GM13976 (cell line): ENCODE results near the gene UGT1A6.
"Not testable (repeated sequence)": the region's sequence is repeated elsewhere in the genome, so short reads cannot be mapped to it uniquely, and the experiment has no call there.

Experiments used
- DNase-seq: peaks from one replicate; pipeline ENCODE4 v3.0.0; 2012; ENCODE audit warnings: low spot score
- in situ Hi-C: fragments of 300-500 bp; cut with MboI; formaldehyde crosslinking; loops from one replicate; pipeline ENCODE4 v1.12.0; 2022; ENCODE audit warnings: low sequenced_read_pairs, mixed read lengths, inconsistent platforms; ENCODE audit not compliant: unreplicated experiment
- TF ChIP-seq, protein P1 (sequence below): IDR thresholded peaks from 2 replicates; pipeline ENCODE4 v1.5.1; 2012; ENCODE audit warnings: borderline replicate concordance, mild to moderate bottlenecking; ENCODE audit not compliant: insufficient read depth; ENCODE audit errors: extremely low read depth, missing control alignments, control extremely low read depth

UGT1A6 gene

DNA sequence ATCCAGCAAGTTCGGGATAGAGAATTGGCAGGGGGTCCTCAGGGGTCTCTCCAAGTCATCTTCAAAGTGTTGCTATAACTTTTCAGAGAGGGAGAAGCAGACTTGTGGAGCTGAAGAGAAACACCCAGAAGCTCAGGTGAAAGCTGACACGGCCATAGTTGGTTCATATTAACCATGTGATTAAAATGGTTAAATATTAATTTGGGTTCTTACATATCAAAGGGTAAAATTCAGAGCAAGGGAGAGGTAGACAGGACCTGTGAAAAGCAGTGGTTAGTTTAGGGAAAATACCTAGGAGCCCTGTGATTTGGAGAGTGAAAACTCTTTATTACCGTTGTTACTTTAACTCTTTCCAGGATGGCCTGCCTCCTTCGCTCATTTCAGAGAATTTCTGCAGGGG lies at the start of gene UGT1A6:
UGT1A6 (plus strand) TSS at position 243 of the 400 bp plus-strand sequence; CDS start at position 358, 115 bp downstream.
- TF ChIP-seq, protein P1, sequence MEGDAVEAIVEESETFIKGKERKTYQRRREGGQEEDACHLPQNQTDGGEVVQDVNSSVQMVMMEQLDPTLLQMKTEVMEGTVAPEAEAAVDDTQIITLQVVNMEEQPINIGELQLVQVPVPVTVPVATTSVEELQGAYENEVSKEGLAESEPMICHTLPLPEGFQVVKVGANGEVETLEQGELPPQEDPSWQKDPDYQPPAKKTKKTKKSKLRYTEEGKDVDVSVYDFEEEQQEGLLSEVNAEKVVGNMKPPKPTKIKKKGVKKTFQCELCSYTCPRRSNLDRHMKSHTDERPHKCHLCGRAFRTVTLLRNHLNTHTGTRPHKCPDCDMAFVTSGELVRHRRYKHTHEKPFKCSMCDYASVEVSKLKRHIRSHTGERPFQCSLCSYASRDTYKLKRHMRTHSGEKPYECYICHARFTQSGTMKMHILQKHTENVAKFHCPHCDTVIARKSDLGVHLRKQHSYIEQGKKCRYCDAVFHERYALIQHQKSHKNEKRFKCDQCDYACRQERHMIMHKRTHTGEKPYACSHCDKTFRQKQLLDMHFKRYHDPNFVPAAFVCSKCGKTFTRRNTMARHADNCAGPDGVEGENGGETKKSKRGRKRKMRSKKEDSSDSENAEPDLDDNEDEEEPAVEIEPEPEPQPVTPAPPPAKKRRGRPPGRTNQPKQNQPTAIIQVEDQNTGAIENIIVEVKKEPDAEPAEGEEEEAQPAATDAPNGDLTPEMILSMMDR, result no peak
- no peak for DNase-seq
- in situ Hi-C loops, result no loop called here

DNA sequence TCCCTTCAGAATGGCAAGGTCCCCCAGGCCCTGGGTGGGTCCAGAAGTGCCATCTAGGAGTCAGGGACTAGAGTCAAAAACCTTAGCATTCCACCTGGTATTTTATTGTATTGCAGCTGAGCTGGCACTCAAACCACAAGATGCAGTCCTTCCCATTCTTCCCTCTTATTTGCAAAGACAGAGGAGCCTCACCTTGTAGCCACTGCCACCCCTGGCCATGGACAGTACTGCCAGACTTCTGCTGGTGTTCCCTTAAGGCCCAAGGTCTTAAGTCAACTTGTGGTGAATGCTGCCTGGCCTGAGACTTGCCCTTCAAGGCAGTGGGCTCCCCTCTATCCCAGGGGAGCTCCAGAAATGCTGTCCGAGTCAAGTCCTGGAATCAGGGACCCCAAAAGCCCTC lies 49.6 kb upstream of the UGT1A6 start:
- in situ Hi-C loops, result no loop called here
- TF ChIP-seq, protein P1, result no peak
- no peak for DNase-seq

DNA sequence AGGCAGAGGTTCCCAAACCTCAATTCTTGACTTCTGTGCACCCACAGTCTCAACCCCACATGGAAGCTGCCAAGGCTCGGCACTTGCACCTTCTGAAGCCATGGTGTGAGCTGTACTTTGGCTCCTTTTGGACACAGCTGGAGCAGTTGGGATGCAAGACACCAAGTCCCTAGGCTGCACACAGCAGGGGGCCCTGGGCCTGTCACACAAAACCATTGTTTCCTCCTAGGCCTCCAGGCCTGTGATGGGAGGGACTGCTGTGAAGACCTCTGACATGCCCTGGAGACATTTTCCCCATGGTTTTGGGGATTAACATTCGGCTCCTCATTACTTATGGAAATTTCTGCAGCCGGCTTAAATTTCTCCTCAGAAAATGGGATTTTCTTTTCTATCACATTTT lies 46.7 kb upstream of the UGT1A6 start:
- DNase-seq, in situ Hi-C loops: not testable (repeated sequence)

DNA sequence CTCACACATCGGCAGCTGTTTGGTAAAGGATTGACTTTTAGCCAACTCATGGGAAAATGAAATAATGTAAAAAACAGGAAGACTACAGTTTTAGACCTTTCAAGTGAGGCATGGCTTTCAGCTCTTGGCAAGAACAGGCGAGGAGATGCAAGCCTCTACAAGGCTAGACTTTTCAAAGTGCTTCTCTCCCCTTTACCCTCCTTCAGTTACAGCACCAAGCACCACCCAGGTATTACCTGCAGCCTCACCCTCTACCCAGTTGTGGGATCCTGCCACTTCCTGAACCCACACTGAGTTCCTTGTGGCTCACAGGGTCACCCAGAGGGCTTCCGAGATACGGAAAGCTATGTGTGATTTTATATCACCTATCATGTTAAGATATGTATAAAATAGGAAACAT lies 41.7 kb upstream of the UGT1A6 start:
- in situ Hi-C loops, result no loop called here
- DNase-seq, result no peak
- TF ChIP-seq, protein P1, result no peak

DNA sequence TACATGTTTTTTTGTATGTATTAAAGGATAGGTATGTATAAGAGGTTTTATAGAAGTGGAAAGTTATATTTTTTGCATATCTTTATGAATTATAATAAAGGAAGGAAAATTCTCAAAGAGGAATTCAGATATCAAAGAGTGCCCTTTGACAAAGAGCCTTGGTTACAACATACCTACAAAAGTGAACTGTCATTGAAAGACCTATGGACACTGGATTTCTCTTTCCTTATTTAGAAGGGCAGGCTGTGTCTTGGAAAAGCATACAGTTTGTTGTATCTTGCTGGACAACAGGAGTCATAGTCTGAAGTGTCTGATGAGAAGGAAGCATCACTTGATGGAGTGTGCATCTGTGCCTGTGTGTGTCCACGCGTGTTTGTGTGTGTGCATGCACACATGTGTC lies 41.3 kb upstream of the UGT1A6 start:
- DNase-seq, result no peak
- in situ Hi-C loops, result no loop called here
- TF ChIP-seq, protein P1, result no peak

DNA sequence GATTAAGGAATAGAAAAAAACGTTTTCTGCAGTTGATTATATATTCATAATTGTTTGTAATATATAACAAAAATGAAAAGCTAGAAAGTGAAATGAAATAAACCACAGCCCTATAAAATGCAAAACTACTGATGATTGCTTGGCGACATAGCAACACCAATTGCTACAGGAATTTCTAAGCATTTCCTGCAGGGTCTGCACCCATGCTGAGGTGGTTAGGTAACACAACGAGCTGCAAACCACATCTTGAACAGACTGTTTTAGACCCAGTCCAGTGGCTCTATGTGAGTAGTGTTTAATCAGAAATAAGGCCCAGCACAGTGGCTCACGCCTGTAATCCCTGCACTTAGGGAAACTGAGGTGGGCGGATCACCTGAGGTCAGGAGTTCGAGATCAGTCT lies 38.2 kb upstream of the UGT1A6 start:
- TF ChIP-seq, protein P1, result no peak
- DNase-seq, result no peak
- in situ Hi-C loops, result no loop called here

DNA sequence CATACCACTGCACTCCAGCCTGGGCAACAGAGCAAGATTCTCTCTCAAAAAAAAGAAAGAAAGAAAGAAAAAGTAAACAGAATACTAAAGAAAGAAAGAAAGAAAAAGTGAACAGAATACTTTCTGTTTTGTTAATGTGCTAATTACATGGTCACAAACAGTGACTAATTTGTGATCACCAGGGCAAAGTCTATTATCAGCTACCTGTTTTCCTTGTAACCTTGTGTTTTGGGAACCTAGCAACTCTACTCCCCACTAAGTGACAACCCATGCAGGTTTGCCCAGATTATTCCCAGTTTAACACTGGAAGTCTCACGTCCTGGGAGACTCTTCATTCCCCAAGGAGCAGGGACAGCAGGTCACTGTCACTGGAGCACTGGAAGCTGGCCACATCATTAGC lies 37.6 kb upstream of the UGT1A6 start:
- TF ChIP-seq, protein P1, result no peak
- no peak for DNase-seq
- in situ Hi-C loops, result no loop called here

DNA sequence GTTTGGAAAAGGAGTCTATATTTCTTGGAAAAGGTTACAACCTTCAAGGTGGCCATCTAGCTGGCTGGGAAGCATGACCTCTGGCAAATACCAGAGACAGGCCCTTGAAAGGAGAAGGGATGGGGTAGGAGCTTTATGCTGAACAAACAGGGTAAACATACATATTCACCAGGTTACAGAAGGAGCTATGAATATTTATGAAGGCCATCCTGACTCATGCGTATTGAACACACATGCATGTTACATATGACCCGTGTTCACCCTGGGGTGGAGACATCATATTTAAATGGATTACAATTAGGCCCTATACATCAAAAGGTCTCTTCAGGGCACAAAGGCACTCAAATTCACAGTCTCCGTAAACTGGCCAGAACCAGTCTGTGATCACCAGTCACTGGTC lies 36.7 kb upstream of the UGT1A6 start:
- in situ Hi-C loops, DNase-seq: not testable (repeated sequence)
